Tongue (tissue), 2 donors: Measurements from ENCODE around the gene CPSF4L. TPM values are rescaled to one million over a fixed set of nuclear protein-coding genes. Genes with fewer than 3 reads are reported as not detected.
"Not testable (repeated sequence)": the region's sequence is repeated elsewhere in the genome, so short reads cannot be mapped to it uniquely, and the experiment has no call there.

Experiments
- DNase-seq: peaks from one replicate; pipeline ENCODE4 v3.0.0-alpha.2; 2015
- total RNA-seq: library from RNA; depleted of rRNA; stranded (reverse); fragments of >200 nt; gene quantifications from one replicate; pipeline ENCODE4 v1.2.3, GENCODE V29; 2014

Gene CPSF4L
- total RNA-seq, 1 donor from 2014 or later, result not detected

GRCh38 chr17:73267648-73268537 is 6.2 kb upstream of the CPSF4L start:
- peak; percentile 41 for DNase-seq

- no peak for DNase-seq
Observed at GRCh38 chr17:73266796-73267195, 5.1 kb upstream of the CPSF4L start.

GRCh38 chr17:73265646-73266640 is 4.3 kb upstream of the CPSF4L start:
- DNase-seq, result no peak

- not testable (repeated sequence) for DNase-seq
Observed at GRCh38 chr17:73264448-73264847, 2.8 kb upstream of the CPSF4L start.

GRCh38 chr17:73262676-73263642 is 1.3 kb upstream of the CPSF4L start:
- DNase-seq, result peak; percentile 57

GRCh38 chr17:73261952-73262675 is 434 bp upstream of the CPSF4L start:
- no peak for DNase-seq

GRCh38 chr17:73257516-73257915 is 4.2 kb downstream of the CPSF4L start:
- no peak for DNase-seq

GRCh38 chr17:73256220-73256619 is 5.5 kb downstream of the CPSF4L start:
- no peak for DNase-seq

GRCh38 chr17:73255671-73256181 is 6.0 kb downstream of the CPSF4L start:
- DNase-seq, result peak; percentile 70

- DNase-seq, result no peak
Observed at GRCh38 chr17:73251871-73252270, 9.8 kb downstream of the CPSF4L start.

GRCh38 chr17:73250851-73251640 is 10.6 kb downstream of the CPSF4L start:
- DNase-seq, result no peak

GRCh38 chr17:73249700-73250099 is 12.0 kb downstream of the CPSF4L start:
- peak; percentile 54 for DNase-seq

GRCh38 chr17:73248532-73248931 is 13.1 kb downstream of the CPSF4L start:
- DNase-seq, result no peak

GRCh38 chr17:73247726-73248125 is 14.0 kb downstream of the CPSF4L start:
- no peak for DNase-seq

- no peak for DNase-seq
Observed at GRCh38 chr17:73240561-73240960, 21.1 kb downstream of the CPSF4L start.

GRCh38 chr17:73237714-73238113 is 24.0 kb downstream of the CPSF4L start:
- no peak for DNase-seq

- no peak for DNase-seq
Observed at GRCh38 chr17:73234736-73235135, 26.9 kb downstream of the CPSF4L start.

GRCh38 chr17:73232587-73233373 is 28.9 kb downstream of the CPSF4L start:
- peak; percentile 49 for DNase-seq
